Large intestine (tissue), 3 donors: ENCODE measurements around the gene KCNJ12. TPM values are rescaled to one million over a fixed set of nuclear protein-coding genes. Genes with fewer than 3 reads are reported as not detected.

Source experiments
- DNase-seq, 2 donors: peaks; one replicate each; pipeline versions ENCODE4 v3.0.0 to v3.0.0-alpha.2; 2013
- H3K27ac ChIP-seq: one replicate; pipeline ENCODE4 v1.5.1; 2013; ENCODE audit warnings: low read length
- H3K27me3 ChIP-seq: 2 replicates; pipeline ENCODE4 v1.6.1; 2013; ENCODE audit warnings: low read length; ENCODE audit not compliant: control insufficient read depth, insufficient read depth
- H3K36me3 ChIP-seq: 2 replicates; pipeline ENCODE4 v1.6.1; 2013; ENCODE audit warnings: low read length; ENCODE audit not compliant: control insufficient read depth, insufficient read depth
- H3K4me1 ChIP-seq: one replicate; pipeline ENCODE4 v1.6.1; 2013; ENCODE audit warnings: low read length; ENCODE audit not compliant: control insufficient read depth, insufficient read depth
- H3K4me3 ChIP-seq: one replicate; pipeline ENCODE4 v1.5.1; 2013; ENCODE audit warnings: low read length
- H3K9me3 ChIP-seq: one replicate; pipeline ENCODE4 v1.6.1; 2013; ENCODE audit warnings: mild to moderate bottlenecking, low read depth, low read length, moderate library complexity; ENCODE audit not compliant: control insufficient read depth
- WGBS: methylation state at CpG from one replicate; pipeline ENCODE4 v1.1.5; 2013; ENCODE audit warnings: low lambda C conversion rate; ENCODE audit not compliant: insufficient coverage; 5-methylcytosine and 5-hydroxymethylcytosine counted together
- polyA plus RNA-seq: library from polyadenylated mRNA; unstranded; fragments of 120-200 nt; gene quantifications from one replicate; pipeline ENCODE4 v1.2.1, GENCODE V29; 2013

Gene KCNJ12
- polyA plus RNA-seq, 1 donor = 18.4 TPM

- Histone ChIP-seq H3K9me3 (peaks cover 3% of the 10 kb centered on the region), H3K4me1 (peaks cover 28% of the 10 kb centered on the region), H3K36me3 (no peaks in the 10 kb centered on the region), H3K4me3 (no peak overlapping the region), H3K27me3 (no peaks in the 10 kb centered on the region), H3K27ac (peak overlapping the region; percentile 58)
- DNase-seq = no peak
- WGBS = no CpG with 5 or more reads among the region's 5 CpGs
Measured at GRCh38 chr17:21369395-21369794, 6.8 kb upstream of the KCNJ12 start.

GRCh38 chr17:21370430-21370829 is 5.7 kb upstream of the KCNJ12 start:
- peaks cover 2% of the 10 kb centered on the region for H3K27me3 ChIP-seq
- H3K4me3 ChIP-seq = no peak overlapping the region
- peak overlapping the region; percentile 58 for H3K27ac ChIP-seq
- peak; percentile 79 to 87 for DNase-seq
- H3K4me1 ChIP-seq = peaks cover 32% of the 10 kb centered on the region
- no peaks in the 10 kb centered on the region for H3K36me3 ChIP-seq
- peaks cover 3% of the 10 kb centered on the region for H3K9me3 ChIP-seq
- no CpG with 5 or more reads among the region's 6 CpGs for WGBS

DNA sequence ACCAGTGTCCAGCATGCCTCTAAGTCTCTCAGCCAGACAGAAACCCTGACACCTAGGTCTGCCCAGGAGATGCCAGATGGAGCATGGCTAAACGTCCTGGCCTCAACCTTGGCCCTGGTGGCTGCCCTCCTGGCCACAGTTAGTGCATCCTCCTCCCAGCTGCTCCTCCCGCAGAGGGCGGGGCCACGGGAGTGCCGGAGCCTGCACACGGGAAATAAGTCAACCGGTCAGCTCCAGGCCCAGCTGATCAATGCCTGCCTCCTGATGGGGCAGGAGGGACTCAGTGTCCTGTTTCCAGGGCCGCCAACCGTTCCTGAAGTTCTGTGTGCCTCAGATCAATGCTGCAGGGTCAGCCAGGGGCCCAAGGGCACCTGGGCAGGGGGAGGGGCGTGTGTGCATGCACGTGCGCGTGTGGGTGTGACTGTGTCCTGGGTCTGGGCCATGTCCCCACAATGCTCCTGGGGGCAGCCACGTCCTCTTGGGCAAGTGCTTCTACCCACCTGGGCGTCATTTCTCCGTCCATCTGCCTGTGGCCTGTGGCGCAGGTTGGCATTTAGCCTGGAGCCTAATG is 4.6 kb upstream of the KCNJ12 start:
- peaks cover 7% of the 10 kb centered on the region for H3K27me3 ChIP-seq
- no CpG with 5 or more reads among the region's 17 CpGs for WGBS
- peaks cover 3% of the 10 kb centered on the region for H3K9me3 ChIP-seq
- H3K36me3 ChIP-seq = no peaks in the 10 kb centered on the region
- no peak overlapping the region for H3K4me3 ChIP-seq
- peak overlapping the region; percentile 39 for H3K27ac ChIP-seq
- H3K4me1 ChIP-seq = peaks cover 34% of the 10 kb centered on the region
- DNase-seq = no peak

DNA sequence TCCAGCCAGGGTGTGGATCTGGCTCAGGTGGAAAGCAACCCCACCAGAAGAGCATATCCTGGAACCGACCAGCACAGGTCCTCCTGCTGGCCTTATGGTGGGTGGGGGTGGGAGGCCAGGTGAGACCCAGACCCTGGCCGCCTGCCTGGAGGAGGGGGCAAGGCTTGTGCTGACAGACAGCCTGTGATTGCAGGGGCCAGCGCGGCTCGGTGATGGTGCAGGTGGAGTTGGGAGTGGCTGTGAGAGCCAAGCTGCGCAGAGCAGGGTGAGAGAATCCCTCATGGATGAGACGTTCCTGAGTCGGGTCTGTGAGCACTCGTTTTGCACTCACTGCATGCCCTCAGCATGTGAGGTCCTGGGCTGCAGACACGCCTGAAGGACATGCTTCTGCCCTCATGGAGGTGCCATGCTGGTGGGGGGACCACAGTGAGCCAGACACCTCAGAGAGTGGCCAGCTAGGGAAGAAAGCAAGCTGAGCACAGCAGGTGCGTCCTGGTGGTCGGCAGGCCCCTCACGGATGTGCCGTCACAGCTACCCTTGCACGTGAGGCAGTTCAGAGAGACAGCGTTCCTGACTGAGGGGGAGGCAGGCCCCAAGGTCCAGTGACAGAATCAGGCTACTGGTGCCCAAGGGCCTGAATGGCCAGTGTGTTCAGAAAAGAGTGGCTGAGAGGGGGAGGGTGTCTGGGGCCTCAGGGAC is 3.8 kb upstream of the KCNJ12 start:
- no peak overlapping the region for H3K27ac ChIP-seq
- peaks cover 38% of the 10 kb centered on the region for H3K4me1 ChIP-seq
- no peak for DNase-seq
- peaks cover 13% of the 10 kb centered on the region for H3K27me3 ChIP-seq
- H3K36me3 ChIP-seq = no peaks in the 10 kb centered on the region
- peaks cover 3% of the 10 kb centered on the region for H3K9me3 ChIP-seq
- no CpG with 5 or more reads among the region's 16 CpGs for WGBS
- H3K4me3 ChIP-seq = no peak overlapping the region

GRCh38 chr17:21373036-21373435 is 3.1 kb upstream of the KCNJ12 start:
- Histone ChIP-seq H3K9me3 (peaks cover 3% of the 10 kb centered on the region), H3K27me3 (peaks cover 19% of the 10 kb centered on the region), H3K4me3 (no peak overlapping the region), H3K4me1 (peaks cover 38% of the 10 kb centered on the region), H3K36me3 (no peaks in the 10 kb centered on the region), H3K27ac (no peak overlapping the region)
- no peak for DNase-seq
- no CpG with 5 or more reads among the region's 12 CpGs for WGBS

DNA sequence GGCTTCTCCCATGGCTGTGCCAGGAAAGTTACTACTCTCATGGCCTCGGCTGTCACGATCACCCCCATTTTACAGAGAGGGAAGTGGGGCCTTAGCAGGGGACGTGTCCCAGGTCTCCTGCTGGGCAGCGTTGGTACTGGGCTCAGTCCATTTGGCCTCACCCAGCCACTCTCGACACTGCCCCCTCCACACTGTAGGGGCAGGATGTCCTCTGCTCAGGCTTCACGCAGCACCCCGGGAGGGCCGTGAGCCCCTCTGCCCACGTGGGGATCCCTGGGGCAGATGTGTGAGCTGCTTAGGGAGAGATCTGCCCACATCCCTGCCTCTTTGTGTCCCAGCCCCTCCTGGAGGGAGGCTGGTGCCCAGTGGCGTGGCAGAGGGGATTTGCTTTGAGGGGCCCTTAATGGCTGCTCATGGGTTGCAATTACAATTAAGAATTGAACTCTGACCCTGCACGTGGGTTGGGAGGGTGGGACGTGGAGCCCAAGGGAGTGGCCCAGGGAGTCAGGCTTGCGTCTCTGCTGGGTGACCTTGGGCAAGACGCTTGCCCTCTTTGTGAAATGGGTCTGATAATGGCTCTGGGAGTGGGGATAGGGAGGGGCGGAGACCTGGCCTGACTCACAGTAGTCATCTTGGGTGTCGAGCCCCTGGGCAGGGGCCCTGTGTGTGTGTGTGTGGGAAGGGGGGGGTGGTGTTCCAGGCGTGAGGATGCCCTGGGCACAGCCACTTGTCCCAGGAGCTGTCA is 2.3 kb upstream of the KCNJ12 start:
- peaks cover 40% of the 10 kb centered on the region for H3K4me1 ChIP-seq
- peak; percentile 42 to 71 for DNase-seq
- peaks cover 3% of the 10 kb centered on the region for H3K9me3 ChIP-seq
- H3K27ac ChIP-seq = no peak overlapping the region
- H3K27me3 ChIP-seq = peaks cover 28% of the 10 kb centered on the region
- H3K4me3 ChIP-seq = no peak overlapping the region
- WGBS = no CpG with 5 or more reads among the region's 17 CpGs
- H3K36me3 ChIP-seq = no peaks in the 10 kb centered on the region

- no peak overlapping the region for H3K4me3 ChIP-seq
- no peak for DNase-seq
- H3K36me3 ChIP-seq = no peaks in the 10 kb centered on the region
- peaks cover 40% of the 10 kb centered on the region for H3K4me1 ChIP-seq
- H3K9me3 ChIP-seq = peaks cover 3% of the 10 kb centered on the region
- no CpG with 5 or more reads among the region's 8 CpGs for WGBS
- H3K27ac ChIP-seq = no peak overlapping the region
- H3K27me3 ChIP-seq = peaks cover 30% of the 10 kb centered on the region
Measured at GRCh38 chr17:21374441-21375161, 1.6 kb upstream of the KCNJ12 start.

DNA sequence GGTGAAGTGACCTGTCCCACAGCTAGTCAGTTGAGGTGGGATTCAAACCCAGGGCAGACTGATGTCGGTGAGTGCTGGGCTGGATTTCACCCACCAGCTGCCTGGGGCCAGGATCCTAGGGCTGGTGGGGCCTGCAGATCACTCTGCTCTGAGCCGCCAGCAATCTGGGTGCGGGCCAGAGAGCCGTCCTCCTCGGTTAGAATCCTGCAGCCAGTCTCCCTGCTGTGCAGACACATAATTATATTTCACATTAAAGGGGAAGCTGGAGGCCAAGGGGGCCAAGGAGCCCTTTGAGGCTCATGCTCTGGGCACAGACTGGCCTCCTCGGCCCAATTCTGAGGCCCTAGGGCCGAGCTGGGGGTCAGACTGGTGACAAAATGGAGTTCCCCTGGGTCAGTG is 996 bp upstream of the KCNJ12 start:
- DNase-seq = no peak
- Histone ChIP-seq H3K27me3 (peaks cover 30% of the 10 kb centered on the region), H3K4me1 (peaks cover 34% of the 10 kb centered on the region), H3K4me3 (no peak overlapping the region), H3K36me3 (no peaks in the 10 kb centered on the region), H3K9me3 (peaks cover 3% of the 10 kb centered on the region), H3K27ac (no peak overlapping the region)
- no CpG with 5 or more reads among the region's 7 CpGs for WGBS

GRCh38 chr17:21375757-21376080 is 438 bp upstream of the KCNJ12 start:
- DNase-seq = no peak
- H3K9me3 ChIP-seq = peaks cover 3% of the 10 kb centered on the region
- H3K27me3 ChIP-seq = peaks cover 30% of the 10 kb centered on the region
- WGBS = no CpG with 5 or more reads among the region's 11 CpGs
- no peaks in the 10 kb centered on the region for H3K36me3 ChIP-seq
- H3K4me1 ChIP-seq = peaks cover 29% of the 10 kb centered on the region
- no peak overlapping the region for H3K4me3 ChIP-seq
- H3K27ac ChIP-seq = no peak overlapping the region
